H1 (cell line): ENCODE data around the gene NHERF2.

Experiments
- BCL11A ChIP-seq, 2 experiments: IDR thresholded peaks; one replicate each; pipeline ENCODE4 v1.6.1; 2011; ENCODE audit warnings: low read depth in 2 of 2, low read length in 2 of 2, mild to moderate bottlenecking in 2 of 2
- CHD1 ChIP-seq: IDR thresholded peaks from 2 replicates; pipeline ENCODE4 v1.6.1; 2012; ENCODE audit warnings: low read depth, low read length, improper control_type of control experiment
- CTCF ChIP-seq, 3 experiments: IDR thresholded peaks; 1 replicate in 2 of 3; 2 replicates in 1 of 3; pipeline versions ENCODE4 v1.5.1 to v1.6.1; 2011; ENCODE audit warnings: low read length in 3 of 3, mild to moderate bottlenecking in 3 of 3, inconsistent platforms in 2 of 3, low read depth in 1 of 3, moderate library complexity in 1 of 3; ENCODE audit not compliant: insufficient read depth in 1 of 3; ENCODE audit errors: control extremely low read depth in 1 of 3
- RNF2 ChIP-seq: fragments of 200-900, 300-1000 bp; sonication (generic); IDR thresholded peaks from 2 replicates; pipeline ENCODE4 v1.7.1; 2016; ENCODE audit warnings: borderline replicate concordance, low read depth, mild to moderate bottlenecking, antibody characterized with exemption, low read length; ENCODE audit not compliant: poor library complexity, severe bottlenecking; ENCODE audit errors: missing control alignments
- ZNF274 ChIP-seq: IDR thresholded peaks from 2 replicates; pipeline ENCODE4 v1.7.0; 2012; ENCODE audit warnings: low read length, borderline replicate concordance; ENCODE audit errors: extremely low read depth

GRCh38 chr16:2083409-2083808 is 56.7 kb downstream of the NHERF2 start:
- TF ChIP-seq RNF2, result no peak
- no peak for TF ChIP-seq BCL11A (IDR thresholded peaks at IDR 0.05; ENCODE audit: low read depth in 2 of 2, low read length in 2 of 2)
- no peak for TF ChIP-seq ZNF274
- TF ChIP-seq CTCF (IDR thresholded peaks at IDR 0.05; ENCODE audit: control extremely low read depth in 1 of 3, insufficient read depth in 1 of 3, low read depth in 1 of 3, low read length in 3 of 3), result no peak
- no peak for TF ChIP-seq CHD1
